Stimulated activated CD8-positive, alpha-beta memory T cell treated with anti-CD3 and anti-CD28 coated beads, Interleukin-12 subunit alpha, Interleukin-12 subunit beta, amount 100 ng/mL, for 24 hours (primary cell): ENCODE data around the gene CYP3A7.
"Not testable (repeated sequence)": the region's sequence is repeated elsewhere in the genome, so short reads cannot be mapped to it uniquely, and the experiment has no call there.

Experiments
- DNase-seq: peaks from one replicate; pipeline ENCODE4 v3.0.0-alpha.2; 2020; ENCODE audit errors: extremely low read depth

The CYP3A7 gene

DNA sequence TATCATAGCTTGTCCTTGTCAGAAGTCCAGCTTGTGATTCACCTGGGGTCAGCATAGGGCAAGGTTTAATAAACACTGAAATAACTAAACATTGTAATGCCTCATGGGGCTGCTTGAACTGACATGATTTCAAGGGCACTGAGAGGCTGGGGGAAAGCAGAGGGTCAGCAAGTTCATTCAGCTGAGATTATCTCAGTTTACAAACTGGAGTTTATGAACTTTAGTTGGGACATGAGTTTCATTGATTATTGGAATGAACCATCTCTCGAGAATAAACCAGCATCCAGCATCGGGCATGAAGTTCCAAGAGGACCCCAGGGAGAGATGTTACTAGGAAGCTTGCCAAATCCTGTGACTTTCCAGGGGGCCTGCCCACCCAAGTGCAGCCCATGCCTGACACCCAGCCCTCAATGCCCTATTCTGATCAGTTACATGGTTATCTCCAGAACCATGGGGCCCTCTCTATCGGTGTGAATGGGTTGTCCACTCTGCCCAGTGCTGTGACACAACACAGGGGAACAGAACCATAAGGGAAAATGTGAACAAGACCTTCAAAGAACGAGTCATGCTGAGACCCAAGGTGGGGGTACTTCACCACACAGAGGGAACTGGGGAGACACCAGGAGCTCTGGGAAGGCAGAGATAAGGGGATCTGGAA is 7.9 kb upstream of the CYP3A7 start:
- DNase-seq, result no peak

DNA sequence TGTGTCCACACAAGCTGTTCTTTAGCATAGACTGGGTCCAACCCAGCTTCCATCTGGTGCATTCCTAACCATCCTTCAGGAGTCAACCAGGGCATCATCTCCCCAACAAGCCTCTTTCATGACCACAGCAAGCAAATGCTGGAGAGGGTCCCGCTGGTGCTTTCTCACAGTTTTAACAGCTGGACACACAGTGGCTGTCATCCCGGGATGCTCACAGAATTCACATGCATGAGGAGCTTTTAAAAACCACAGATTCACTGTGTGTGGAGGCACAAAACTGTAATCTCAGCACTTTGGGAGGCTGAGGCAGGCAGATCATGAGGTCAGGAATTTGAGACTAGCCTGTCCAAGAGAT is 6.4 kb upstream of the CYP3A7 start:
- no peak for DNase-seq

DNA sequence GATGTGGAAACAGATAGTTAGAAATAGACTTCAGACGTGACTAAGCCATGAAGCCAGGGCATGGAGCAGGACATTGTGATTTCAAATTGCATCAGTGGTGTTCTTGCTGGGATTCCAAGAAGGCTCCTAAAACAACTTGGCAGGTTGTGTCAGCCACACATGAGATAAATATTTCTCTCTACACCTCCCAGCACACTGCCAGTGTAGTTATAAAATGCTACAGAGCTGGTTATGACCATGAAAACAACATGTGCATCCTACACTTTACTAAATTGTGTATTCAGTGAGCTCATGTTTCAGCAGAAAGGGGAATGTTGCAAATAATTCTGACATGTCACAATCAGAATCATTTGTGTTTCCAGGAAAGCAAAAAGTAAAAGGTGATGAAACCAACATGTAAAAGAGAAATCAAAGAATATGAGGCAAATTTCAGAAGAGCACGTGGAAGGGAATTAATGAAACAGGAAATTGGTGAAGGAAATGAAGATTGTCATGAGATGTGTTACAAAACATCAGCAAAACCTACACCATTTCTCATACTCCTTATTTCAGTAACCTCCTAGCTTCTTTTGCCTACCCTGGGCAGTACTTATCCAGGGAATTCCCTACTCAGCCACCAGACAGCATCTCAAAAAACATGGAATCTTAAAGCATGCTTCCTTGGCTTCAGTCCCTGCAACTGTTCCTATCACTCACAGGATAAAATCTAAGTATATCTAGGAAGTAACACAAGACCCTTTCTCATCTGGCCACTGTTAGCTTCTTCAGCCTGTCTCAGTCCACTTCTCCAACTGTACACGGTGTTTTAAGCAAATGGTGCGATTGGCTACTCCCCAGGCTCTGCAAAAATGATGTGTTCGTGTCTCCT is 5.8 kb upstream of the CYP3A7 start:
- DNase-seq, result no peak

DNA sequence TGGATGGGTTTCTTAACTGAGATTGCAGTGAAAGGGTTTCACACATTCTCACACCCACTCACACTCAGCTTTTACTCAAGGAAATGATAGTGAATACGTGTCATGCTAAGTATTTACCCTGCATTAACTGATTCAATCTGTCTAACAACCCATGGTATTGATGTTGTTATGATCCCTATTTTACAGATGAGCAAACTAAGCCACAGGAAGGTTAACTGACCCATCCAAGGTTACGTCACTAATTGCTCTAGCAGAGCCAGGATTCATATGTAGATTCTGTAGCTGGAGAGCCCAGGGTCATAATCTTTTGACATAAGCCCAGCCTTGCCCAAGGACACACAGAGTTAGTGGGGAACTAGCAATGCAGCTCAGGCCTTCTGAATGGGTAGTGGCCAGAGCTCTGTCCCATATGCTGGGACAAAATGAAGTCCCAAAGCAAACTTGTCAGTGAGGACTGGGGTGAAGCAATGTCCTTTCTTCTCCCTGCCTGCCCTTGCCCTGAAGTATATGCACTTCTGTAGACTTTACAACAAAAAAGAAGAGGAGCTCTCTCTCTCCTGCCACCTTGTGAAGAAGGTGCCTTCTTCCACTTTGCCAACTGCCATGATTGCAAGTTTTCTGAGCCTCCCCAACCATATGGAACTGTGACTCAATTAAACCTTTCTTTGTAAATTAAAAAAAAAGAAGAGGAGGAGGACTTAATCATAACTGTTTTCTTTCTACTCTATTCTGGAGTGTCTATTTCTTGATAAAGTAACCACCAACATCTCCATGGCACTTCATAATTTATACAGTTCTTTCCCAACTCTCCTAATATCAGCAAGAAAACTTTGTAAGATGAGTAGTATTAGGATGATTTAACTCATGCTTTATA is 4.9 kb upstream of the CYP3A7 start:
- no peak for DNase-seq

DNA sequence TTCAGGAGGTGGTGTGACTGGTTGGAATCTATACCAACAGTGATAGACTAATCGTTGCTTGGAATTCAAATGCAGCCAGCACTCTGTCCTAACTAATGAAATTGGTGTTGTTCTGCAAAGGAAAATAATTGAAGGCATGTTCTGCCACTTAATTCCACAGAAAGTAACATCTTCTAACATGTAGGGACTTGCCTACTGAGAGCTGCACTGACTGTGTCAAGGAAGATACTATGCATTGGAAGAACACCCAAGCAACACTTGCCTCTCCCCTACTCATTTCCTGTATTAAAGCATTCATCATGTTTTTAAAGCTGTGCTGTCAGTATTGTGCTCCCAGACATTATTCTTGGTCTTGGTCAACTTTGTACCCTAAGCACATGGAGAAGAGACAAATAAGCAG is 2.7 kb upstream of the CYP3A7 start:
- no peak for DNase-seq

DNA sequence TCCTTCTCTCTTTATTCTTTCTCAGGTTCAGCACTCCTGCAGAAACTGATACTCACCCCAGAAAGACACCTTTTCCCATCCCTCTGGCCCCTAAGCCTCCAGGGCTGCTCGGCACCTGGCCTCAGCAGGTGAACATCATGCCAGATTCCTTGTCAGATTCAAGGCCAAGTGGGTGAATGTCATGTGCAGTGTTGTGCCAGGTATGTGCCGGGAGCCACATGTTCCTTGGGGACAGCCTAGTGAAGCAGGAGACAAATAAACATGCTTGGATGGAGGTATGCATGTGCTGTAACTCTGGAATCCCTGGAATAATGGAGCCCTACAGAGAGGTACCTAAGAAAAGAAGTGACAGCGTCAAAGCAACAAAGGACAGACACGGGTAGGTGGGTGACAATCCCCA is 1.7 kb upstream of the CYP3A7 start:
- not testable (repeated sequence) for DNase-seq

DNA sequence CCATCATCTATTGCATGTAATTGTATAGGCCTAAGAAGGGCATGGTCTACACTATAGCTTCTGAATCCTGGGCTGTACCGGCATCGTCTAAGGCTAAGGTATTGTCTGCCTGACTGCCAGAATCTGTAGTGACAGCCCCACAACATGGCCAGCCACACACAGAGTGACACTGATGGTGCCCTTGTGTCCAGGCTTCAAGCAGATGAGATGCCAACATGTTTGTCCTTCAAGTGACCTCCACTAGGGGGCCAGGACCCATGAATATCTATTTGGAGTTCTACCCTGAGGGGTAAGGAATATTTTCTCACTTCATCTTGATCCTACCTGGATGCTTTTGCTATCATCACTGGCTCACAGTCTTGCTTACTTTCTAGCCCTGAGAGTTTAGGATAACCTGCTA is 1.5 kb downstream of the CYP3A7 start:
- no peak for DNase-seq

DNA sequence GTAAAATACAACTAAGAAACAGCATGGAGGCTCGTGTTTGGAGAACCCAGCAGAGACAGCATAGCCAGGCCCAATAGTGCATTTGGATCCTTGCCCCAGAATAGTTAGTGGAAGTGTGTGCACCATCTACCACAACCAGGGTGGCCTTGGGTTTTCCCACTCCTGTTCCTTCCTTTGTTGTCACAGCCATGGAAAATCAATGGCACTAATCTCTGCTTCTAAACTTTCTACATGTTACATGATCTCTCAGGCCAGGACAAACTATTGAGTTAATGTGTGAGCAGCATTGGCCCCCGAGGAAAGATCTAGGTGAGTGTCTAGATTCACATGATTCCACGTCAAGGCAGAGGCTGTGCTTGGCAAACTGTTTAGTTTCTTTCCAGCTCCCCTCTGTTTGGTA is 2.0 kb downstream of the CYP3A7 start:
- no peak for DNase-seq

DNA sequence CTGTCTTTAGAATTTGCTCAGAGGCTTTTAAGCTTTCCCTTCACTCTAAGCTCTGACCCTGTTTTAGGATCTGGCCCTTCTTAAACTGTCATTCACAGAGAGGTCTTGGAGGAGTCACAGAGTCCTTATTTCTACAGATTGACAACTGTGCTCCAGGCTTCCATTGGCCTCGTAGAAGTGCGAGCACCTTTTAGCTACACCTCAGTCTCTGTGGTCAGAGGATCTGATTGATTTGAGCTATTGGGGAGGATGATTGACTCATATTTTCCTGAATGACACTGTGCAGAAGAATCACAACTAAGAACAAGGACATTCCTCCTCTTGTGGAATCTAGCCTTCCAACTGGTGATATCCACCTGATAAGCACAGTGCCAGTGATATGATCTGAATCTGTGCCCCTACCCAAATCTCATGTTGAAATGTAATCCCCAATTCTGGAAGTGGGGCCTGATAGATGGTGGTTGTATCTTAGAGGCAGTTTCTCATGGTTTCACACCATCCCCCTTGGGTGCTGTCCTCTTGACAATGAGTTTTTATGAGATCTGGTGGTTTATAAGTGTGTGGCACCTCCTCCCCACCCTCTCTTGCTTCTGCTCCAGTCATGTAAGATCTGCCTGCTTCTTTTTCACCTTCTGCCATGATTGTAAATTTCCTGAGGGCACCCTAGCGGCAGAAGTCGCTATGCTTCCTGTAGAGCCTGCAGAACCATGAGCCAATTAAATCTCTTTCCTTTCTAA is 3.2 kb downstream of the CYP3A7 start:
- no peak for DNase-seq

DNA sequence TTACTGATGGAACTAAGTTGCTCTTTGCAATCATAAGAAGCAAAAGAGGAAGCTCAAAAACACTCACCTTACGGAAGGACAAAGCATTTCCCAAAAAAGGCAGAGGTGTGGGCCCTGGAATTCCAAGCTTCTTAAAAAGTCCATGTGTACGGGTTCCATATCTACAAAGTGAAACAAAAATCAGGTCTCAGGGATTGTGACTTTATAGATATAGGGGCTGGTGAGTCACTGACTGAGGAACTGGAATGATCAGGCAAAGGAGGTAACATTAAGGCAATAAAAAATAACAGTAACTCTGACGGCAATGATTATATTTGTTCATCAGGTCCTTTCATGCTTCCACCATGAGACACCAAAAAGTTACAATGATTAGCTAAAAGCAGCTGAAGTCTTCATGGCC is 4.0 kb downstream of the CYP3A7 start:
- DNase-seq, result no peak

DNA sequence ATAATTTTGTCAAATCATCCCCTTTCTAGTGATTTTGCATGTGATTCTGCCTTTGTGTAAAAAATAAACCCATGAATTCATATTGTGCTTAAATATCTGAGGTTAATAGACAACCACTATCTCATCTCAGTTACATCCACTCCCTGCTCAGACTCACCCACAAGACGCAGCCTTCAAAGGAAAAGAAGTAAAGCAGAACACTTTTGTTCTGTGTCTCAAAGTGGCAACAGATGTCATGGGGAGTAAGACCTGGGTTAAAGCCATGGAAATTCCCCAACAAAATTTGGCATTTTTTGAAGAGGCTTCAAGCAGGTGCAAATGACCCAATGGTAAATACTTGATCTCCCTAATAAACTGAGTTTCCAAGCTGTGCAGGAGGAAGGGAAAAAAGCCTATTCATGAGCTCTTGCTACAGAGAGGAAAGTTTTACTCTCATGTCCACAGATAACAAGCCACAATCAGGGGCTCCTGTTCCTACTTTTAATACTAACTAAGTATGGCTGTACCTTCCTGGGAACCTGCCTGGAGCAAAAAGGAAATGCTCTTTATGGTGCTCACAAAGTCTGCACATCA is 4.7 kb downstream of the CYP3A7 start:
- no peak for DNase-seq

DNA sequence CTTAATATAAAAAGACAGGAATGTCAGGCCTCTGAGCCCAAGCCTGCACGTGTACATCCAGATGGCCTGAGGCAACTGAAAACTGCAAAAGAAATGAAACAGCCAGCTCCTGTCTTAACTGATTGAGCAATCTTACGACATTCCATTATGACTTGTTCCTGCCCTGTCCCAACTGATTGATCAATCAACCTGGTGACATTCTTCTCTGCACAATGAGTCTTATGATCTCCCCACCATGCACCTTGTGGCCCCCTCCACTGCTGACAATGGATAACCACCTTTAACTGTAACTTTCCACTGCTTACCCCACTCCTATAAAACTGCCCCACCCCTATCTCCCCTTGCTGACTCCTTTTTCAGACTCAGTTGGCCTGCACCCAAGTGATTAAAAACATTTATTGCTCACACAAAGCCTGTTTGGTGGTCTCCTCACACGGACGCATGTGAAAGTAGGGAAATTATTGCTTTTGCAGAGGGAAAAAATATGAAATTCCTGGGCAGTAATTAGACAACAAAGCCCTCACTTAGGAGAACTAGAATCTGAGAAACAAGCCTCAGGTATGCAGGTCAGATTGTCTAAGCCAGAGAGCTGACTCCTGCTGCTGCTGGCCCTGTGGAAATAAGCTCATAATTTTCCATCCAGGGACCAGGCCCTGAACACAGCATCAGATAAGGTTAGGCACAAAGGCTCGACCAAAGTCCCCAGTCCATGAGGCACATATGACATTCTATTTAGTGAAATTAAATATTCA is 5.3 kb downstream of the CYP3A7 start:
- no peak for DNase-seq

DNA sequence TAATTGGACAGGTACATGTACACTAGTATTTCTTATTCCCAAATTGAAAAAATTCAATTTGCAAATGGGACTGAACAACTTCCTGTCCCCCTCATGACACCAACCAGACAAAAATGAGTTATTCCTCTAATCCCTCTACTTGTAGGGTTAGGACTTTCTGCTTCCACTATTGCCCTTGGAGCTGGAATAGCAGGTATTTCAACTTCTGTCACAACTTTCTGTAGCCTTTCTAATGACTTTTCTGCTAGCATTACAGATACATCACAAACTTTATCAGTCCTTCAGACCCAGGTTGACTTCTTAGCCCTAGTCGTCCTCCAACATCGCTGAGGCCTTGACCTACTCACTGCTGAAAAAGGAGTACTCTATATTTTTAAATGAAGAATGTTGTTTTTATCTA is 6.4 kb downstream of the CYP3A7 start:
- no peak for DNase-seq

DNA sequence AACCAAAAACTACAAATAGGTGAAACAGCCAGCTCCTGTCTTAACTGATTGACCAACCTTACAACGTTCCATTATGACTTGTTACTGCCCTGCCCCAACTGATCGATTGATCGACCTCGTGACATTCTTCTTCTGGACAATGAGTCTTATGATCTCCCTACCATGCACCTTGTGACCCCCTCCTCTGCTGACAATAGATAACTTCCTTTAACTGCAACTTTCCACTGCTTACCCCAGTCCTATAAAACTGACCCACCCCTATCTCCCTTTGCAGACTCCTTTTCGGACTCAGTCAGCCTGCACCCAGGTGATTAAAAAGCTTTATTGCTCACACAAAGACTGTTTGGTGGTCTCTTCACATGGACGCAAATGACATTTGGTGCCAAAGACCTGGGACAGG is 11.8 kb downstream of the CYP3A7 start:
- not testable (repeated sequence) for DNase-seq

DNA sequence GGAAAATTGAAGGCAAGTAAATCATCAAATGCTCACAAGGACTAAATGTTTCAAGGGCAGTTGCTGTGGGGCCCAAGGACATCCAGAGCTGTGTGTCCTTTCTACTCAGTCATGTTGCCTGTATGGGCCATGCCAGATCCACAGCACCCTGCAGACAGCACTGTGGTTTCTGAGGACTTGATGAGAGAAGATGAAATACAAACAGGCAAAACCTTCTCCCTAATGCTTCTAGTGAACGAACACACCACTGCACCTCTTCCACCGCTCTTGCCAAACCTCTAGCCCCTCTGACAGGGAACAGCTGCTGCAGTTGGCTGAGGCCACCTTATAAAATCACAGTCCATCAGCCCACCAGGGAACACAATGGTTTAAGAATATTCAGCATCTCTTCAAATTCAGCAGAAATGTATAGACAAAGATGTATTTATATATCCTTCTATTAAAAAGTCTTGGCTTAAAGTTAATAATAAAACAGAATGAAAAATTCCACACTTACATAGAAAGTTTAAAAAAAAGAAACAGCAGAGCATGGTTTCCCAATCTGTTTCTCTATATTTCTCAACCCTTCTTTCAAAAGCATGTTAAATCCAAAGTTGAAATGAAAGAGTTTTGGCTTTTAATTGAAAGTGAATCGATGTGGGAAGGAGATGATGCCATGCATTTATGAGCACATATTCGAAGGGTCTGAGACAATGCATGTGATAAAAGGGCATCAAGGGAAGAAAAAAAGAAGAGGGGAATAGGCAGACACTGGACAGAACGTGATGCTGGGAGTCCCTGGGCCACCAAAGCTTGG is 14.0 kb downstream of the CYP3A7 start:
- no peak for DNase-seq

DNA sequence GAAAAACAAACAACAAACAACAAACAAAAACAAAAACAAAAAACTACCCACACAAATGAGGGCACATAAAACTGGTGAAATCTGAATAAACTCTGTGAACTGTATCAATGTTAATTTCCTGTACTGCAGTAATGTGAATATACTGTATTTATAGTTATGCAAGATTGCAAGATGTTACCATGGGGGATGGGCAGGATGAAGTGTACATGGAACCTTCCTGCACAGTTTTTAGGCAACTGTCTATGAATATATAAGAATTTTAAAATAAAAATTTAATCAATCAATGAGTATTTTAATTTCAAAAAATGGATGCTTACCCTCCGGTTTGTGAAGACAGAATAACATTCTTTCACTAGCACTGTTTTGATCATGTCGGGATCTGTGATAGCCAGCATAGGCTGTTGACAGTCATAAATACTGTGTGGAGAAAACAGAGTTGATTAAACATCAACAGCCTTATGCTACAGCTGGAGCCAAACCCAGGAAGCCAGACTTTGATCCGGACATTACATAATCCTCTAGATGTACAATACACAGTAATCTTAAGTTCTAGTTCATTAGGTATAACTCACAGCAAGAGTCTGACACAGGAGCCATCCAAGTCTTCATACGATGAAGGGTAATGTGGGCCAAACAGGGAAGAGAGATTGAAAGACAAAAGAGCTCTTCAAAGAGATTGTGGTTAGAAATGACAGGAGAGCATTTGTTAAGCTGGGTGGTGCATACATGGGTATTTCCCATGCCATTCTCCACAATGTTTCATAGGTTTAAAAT is 14.8 kb downstream of the CYP3A7 start:
- DNase-seq, result no peak

DNA sequence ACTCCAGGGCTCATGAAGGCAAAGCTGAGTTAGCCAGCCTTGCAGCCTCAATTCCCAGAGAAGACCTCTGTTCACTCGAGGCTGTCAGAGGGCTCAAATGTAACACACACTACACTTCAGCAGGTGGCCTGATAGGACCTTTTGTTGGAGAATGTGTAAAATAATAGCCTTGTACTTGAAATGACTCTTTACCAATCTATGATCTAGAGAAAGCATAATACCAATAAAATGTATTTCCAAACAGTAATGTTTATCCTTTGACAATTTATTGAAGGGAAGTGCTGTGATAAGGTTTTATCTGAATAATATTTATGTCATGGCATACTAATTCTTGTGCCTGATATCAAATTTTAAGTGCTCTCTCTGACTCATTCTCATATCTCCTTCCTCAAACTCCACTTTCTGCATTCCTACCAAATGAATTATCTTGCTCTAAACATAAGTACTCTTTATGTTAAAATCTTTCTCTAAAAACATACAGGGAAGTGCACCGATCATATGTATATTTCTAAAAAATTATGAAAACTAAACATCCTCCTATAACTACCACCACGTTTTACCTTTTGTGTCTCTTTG is 20.9 kb downstream of the CYP3A7 start:
- no peak for DNase-seq

DNA sequence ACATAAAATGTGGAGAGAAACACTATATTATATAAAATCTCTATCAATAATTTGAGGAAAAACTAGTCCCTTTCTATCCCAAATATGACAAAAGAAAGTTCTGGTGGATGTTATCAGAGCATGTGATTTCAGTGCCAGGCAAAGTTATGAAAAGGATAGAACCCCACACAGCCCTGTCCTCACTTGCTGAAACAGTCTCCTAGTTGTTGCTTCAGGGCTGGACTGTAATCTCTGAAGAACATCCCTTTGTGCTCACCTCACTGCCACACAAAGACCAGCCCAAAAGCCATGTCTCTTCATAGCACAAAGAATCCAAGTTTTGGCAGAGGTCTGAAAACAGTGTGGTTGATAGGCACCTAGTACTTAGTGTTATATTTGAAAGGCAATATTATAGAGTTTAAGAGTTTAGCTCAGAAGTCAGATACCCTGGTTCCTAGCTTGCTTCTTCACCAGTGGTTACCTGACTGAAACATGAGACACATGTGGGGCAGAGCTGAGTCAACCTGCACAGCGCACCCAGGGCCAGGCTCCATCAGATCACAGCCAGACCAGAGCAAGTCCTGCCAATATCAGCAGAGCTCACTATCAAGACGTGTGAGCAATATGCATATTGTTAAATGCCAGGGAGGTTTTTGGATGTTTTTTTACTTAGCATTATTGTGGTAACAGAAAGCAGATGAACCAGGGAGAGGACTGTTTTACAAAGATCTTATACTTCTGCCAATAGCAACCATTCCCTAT is 25.0 kb downstream of the CYP3A7 start:
- no peak for DNase-seq
